Fibroblast of the aortic adventitia (primary cell): ENCODE data around the gene TMEM232. TPM values are rescaled to one million over a fixed set of nuclear protein-coding genes. Genes with fewer than 3 reads are reported as not detected.

Experiments
- DNase-seq: peaks from one replicate; pipeline ENCODE4 v3.0.0-alpha.2; 2010; ENCODE audit warnings: low read depth
- H3K4me3 ChIP-seq: 2 replicates; pipeline ENCODE4 v1.5.1; 2011; ENCODE audit warnings: low read depth, mild to moderate bottlenecking, control low read depth, low read length, moderate library complexity
- CTCF ChIP-seq: IDR thresholded peaks from 2 replicates; pipeline ENCODE4 v1.5.1; 2011; ENCODE audit warnings: mild to moderate bottlenecking, low read length, control low read depth, inconsistent platforms; ENCODE audit not compliant: insufficient read depth
- total RNA-seq: library from RNA; depleted of rRNA; stranded (reverse); fragments of >200 nt; gene quantifications from 2 replicates; pipeline ENCODE4 v1.2.3, GENCODE V29; 2012; ENCODE audit warnings: low replicate concordance

Gene TMEM232
- total RNA-seq, 1 donor: 4.7 TPM

- no peak for DNase-seq
- H3K4me3 ChIP-seq: no peak overlapping the region
Measured at GRCh38 chr5:110549301-110549700, 177.2 kb downstream of the TMEM232 start.

GRCh38 chr5:110548171-110548570 lies 178.3 kb downstream of the TMEM232 start:
- DNase-seq: no peak
- H3K4me3 ChIP-seq: no peak overlapping the region
- no peak for TF ChIP-seq CTCF

More at GRCh38 chr5:110549301-110549700, 177.2 kb downstream of the TMEM232 start:
- TF ChIP-seq CTCF: no peak

GRCh38 chr5:110547495-110547894 lies 179.0 kb downstream of the TMEM232 start:
- no peak for DNase-seq
- TF ChIP-seq CTCF: no peak
- H3K4me3 ChIP-seq: no peak overlapping the region

GRCh38 chr5:110545716-110546115 lies 180.8 kb downstream of the TMEM232 start:
- no peak overlapping the region for H3K4me3 ChIP-seq
- no peak for DNase-seq
- TF ChIP-seq CTCF: no peak

GRCh38 chr5:110544603-110545002 lies 181.9 kb downstream of the TMEM232 start:
- no peak for TF ChIP-seq CTCF
- DNase-seq: no peak
- no peak overlapping the region for H3K4me3 ChIP-seq

GRCh38 chr5:110542949-110543348 lies 183.5 kb downstream of the TMEM232 start:
- H3K4me3 ChIP-seq: no peak overlapping the region
- TF ChIP-seq CTCF: no peak
- DNase-seq: no peak
